Mononuclear cell (primary cell): ENCODE data around the gene RGS19. TPM values are rescaled to one million over a fixed set of nuclear protein-coding genes. Genes with fewer than 3 reads are reported as not detected.

ENCODE experiments used
- H3K27me3 ChIP-seq: 2 replicates; pipeline ENCODE4 v1.6.0; 2011; ENCODE audit warnings: low read length, control low read depth; ENCODE audit not compliant: insufficient read depth
- H3K4me1 ChIP-seq: 2 replicates; pipeline ENCODE4 v1.5.1; 2011; ENCODE audit warnings: mild to moderate bottlenecking, low read length, control low read depth; ENCODE audit not compliant: insufficient read depth
- H3K4me3 ChIP-seq: 2 replicates; pipeline ENCODE4 v1.5.1; 2011; ENCODE audit warnings: mild to moderate bottlenecking, low read length, moderate library complexity
- H3K9me3 ChIP-seq: 2 replicates; pipeline ENCODE4 v1.5.1; 2011; ENCODE audit warnings: low read depth, mild to moderate bottlenecking, control low read depth, low read length
- total RNA-seq: library from RNA; depleted of rRNA; stranded (reverse); fragments of >200 nt; gene quantifications from one replicate; pipeline ENCODE4 v1.2.3, GENCODE V29; 2012

The RGS19 gene
- total RNA-seq, 1 donor = 33.6 TPM

GRCh38 chr20:64056639-64056888, 22.8 kb downstream of the RGS19 start:
- Histone ChIP-seq H3K27me3 (peaks cover 3% of the 10 kb centered on the region), H3K4me3 (no peak overlapping the region), H3K4me1 (peaks cover 9% of the 10 kb centered on the region), H3K9me3 (no peaks in the 10 kb centered on the region)

DNA sequence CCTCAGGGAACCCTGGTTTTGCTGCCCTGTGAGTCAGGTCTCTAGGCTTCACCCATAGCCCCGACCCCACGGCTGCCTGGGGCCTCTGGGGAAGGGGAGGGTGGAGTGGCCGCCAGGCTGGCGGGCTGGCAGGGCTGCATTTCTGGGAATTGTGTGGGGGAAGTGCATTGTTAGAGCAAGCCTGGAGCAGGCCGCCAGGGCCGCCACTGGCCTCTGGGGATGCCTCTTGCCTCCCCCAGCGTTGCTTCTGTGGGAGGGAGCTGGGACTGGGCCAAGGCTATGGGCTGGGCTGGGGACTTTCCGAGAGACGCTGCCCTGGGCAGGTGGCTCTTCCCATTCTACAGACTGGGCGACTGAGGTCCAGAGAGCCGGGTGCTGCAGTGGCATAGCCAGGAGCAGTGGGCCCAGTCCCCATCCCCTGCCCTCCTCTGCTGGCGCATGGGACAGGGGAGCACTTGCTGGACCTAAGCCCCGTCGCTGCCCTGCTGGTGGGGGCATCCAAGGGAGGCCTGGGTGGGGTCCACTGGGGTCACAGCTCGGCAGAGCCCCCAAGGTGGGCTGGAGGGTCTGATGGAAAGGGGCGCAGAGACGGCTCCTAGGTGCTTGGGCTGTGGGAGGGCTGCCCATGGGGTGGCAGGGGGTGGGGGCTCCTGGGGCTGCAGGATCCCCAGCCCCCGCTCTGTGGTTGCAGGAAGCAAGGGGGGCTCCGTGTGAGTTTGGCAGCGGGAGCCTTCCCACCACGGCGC, 23.3 kb downstream of the RGS19 start:
- H3K27me3 ChIP-seq = peaks cover 8% of the 10 kb centered on the region
- no peak overlapping the region for H3K4me3 ChIP-seq
- H3K9me3 ChIP-seq = no peaks in the 10 kb centered on the region
- peaks cover 9% of the 10 kb centered on the region for H3K4me1 ChIP-seq

DNA sequence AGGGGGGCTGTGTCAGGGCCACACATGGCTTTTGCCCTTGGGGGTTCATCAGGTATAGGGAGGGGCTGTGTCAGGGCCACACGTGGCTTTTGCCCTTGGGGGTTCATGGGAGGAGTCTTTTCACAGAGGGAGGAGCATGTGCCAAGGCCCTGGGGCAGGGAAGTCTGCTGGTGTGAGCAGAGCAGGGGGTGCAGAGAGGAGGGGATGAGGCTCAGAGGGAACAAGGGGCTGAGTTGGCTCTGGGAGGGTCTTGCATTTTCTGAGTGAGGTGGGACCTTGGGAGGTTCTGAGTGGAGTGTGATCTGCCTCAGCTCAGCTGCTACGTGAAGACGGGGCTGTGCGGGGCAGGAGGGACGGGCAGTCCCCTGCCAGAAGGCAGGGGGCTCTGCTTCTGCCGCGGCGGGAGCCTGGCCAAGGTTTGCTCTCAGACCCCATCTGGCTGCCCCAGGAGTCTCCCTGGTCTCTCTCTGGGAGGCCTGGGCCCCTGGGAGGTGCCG, 23.9 kb downstream of the RGS19 start:
- H3K4me1 ChIP-seq = peaks cover 9% of the 10 kb centered on the region
- H3K4me3 ChIP-seq = no peak overlapping the region
- H3K27me3 ChIP-seq = peaks cover 14% of the 10 kb centered on the region
- H3K9me3 ChIP-seq = no peaks in the 10 kb centered on the region

- H3K4me3 ChIP-seq = no peak overlapping the region
- H3K4me1 ChIP-seq = peaks cover 9% of the 10 kb centered on the region
- H3K27me3 ChIP-seq = peaks cover 22% of the 10 kb centered on the region
- H3K9me3 ChIP-seq = no peaks in the 10 kb centered on the region
Measured at GRCh38 chr20:64053841-64054661, 25.3 kb downstream of the RGS19 start.

GRCh38 chr20:64052987-64053840, 26.1 kb downstream of the RGS19 start:
- H3K9me3 ChIP-seq = no peaks in the 10 kb centered on the region
- H3K4me3 ChIP-seq = no peak overlapping the region
- peaks cover 22% of the 10 kb centered on the region for H3K27me3 ChIP-seq

DNA sequence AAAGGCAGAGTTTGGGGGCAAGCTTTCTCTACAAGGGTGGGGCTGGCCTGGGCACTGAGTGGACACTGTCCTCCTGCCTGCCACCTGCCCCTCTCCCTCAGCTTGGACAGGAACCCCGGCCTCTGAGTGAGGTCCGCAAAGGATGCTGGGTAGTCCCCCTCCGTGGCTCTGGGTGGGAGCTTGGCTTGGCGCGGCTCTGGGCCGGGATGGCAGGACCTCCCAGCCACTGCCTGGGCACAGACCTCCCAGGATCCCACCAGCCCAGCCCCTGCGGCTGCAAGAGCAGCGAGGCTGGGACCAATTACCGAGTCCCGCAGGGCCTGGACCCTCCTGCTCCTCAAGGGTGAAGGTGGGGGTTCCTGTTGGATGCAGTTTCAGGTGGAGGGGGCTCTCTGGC, 27.0 kb downstream of the RGS19 start:
- Histone ChIP-seq H3K9me3 (no peaks in the 10 kb centered on the region), H3K27me3 (peaks cover 30% of the 10 kb centered on the region), H3K4me1 (peaks cover 2% of the 10 kb centered on the region), H3K4me3 (no peak overlapping the region)

More at GRCh38 chr20:64052987-64053840, 26.1 kb downstream of the RGS19 start:
- peaks cover 9% of the 10 kb centered on the region for H3K4me1 ChIP-seq

DNA sequence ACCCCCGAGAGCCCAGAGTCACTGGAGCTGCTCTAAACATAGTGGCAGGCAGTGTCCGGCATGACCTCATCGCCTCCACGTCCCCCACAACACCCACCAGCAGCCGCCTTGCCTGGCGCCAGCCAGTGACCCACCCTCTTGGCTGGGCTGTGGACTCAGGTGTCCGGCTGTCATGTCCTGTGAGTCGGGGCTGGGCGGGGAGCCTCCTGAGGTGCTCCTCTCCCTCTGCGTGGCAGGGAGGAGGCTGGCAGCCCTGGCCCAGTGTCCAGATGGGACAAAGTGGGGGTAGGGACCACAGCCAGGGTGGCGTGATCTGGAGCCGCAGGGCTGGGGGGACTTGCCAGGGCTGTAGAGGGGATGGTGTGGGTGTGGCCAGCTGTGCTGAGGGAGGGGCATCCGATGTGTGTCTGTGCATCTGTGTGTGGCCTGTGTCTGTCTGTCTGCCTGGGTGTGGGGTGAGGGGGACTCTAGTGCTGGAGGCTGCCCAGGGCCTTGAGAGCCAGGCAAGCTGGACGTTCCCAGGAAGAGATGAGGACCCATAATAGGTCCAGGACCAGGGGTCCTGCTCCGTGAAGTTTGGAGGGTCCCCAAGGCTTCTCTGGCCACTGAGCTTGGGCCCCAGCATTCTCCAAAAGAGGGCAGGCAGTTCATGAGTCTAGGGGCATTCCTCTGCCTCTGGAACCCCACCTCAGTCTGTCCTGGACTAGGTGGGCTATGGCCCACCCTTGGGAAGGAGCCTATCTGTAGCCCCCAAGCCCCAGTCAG, 27.6 kb downstream of the RGS19 start:
- no peak overlapping the region for H3K4me3 ChIP-seq
- H3K27me3 ChIP-seq = peaks cover 32% of the 10 kb centered on the region
- H3K9me3 ChIP-seq = no peaks in the 10 kb centered on the region
- no peaks in the 10 kb centered on the region for H3K4me1 ChIP-seq

- Histone ChIP-seq H3K4me3 (no peak overlapping the region), H3K4me1 (no peaks in the 10 kb centered on the region), H3K9me3 (no peaks in the 10 kb centered on the region), H3K27me3 (peaks cover 35% of the 10 kb centered on the region)
Measured at GRCh38 chr20:64051033-64051452, 28.3 kb downstream of the RGS19 start.

DNA sequence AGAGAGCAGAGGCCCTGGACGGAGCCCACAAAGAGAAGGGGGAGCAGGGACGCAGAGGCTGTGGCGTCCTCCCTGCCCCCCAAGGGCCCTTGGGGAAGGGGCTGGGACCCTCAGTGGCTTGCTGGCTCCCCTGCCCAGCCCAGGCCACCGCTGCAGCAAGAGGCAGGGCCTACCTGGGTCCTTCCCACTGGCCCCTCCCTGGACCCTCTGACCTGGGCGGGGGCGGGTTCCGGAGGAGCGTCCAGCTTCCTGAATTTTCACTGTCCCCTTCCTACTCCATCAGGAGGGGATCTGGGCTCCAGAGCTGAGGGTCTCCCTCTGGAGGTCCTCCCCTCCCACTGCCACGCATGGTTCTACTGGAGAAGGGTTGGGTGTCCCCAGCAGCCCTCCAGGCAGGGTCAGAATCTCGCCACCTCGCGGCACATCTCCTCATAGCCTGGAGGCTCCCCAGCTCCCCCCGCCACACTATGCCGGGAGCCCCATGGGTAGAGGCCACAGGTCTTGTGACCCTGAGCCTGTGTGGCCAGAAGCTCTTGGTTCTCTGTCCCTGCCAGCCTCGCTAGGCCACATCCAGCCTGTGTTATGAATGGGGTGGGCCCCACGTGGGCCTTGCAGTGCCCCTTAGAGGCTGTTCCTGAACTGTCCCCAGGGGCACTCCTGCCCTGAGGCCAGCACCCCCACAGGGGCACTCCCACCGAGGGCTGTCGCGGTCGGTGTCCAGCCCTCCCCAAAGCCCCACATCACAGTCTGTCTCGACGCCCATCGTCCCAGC, 28.9 kb downstream of the RGS19 start:
- Histone ChIP-seq H3K27me3 (peaks cover 37% of the 10 kb centered on the region), H3K9me3 (no peaks in the 10 kb centered on the region), H3K4me3 (no peak overlapping the region), H3K4me1 (no peaks in the 10 kb centered on the region)

- H3K4me3 ChIP-seq = no peak overlapping the region
- H3K4me1 ChIP-seq = no peaks in the 10 kb centered on the region
- H3K9me3 ChIP-seq = no peaks in the 10 kb centered on the region
- peaks cover 37% of the 10 kb centered on the region for H3K27me3 ChIP-seq
Measured at GRCh38 chr20:64049878-64050260, 29.4 kb downstream of the RGS19 start.

DNA sequence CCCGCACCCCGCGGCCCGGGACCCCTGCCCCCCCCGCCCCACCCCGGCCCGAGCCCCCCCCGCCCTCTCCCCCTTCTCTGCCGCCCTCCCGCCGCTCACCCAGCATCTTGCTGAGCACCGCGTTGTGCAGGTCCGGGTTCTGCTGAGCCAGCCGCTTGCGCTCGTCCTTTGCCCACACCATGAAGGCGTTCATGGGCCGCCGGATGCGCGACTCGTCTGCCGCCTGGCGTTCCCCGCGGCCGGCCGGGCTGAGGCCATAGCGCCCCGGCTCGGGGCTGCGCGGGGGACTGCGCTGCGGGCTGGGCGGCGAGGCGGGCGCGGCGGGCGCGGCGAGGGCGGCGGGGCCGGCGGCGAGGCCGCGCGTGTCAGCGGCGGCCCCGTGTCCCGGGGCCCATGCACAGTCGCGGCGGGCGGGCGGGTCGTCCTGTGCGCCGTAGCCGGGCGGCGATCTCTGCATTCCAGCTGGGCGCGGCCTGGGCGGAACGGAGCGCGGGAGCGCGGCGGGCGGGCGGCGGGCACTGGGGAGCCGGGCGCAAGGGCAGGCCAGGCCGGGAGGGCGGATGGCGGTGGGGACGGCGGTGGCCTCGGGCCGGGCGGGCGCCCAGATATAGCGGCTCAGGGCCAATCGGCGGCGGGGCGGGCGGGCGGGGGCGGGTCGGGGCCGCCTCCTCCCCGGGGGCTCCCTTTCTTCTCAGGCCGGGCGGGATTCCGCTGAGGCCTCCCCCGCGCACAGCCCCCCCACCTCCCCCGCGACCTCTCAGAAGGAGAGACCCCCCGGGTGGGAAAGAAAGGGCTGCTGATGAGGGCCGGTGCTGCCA, 30.0 kb downstream of the RGS19 start, which contains the start of gene SOX18:
SOX18 (minus strand) TSS at position 580 of the 818 bp plus-strand sequence; CDS start at position 457, 123 bp downstream.
- H3K4me3 ChIP-seq = no peak within 1 kb of the TSS
- H3K4me1 ChIP-seq = no peaks in the 10 kb centered on the region
- H3K9me3 ChIP-seq = no peaks in the 10 kb centered on the region
- H3K27me3 ChIP-seq = peaks cover 37% of the 10 kb centered on the region

DNA sequence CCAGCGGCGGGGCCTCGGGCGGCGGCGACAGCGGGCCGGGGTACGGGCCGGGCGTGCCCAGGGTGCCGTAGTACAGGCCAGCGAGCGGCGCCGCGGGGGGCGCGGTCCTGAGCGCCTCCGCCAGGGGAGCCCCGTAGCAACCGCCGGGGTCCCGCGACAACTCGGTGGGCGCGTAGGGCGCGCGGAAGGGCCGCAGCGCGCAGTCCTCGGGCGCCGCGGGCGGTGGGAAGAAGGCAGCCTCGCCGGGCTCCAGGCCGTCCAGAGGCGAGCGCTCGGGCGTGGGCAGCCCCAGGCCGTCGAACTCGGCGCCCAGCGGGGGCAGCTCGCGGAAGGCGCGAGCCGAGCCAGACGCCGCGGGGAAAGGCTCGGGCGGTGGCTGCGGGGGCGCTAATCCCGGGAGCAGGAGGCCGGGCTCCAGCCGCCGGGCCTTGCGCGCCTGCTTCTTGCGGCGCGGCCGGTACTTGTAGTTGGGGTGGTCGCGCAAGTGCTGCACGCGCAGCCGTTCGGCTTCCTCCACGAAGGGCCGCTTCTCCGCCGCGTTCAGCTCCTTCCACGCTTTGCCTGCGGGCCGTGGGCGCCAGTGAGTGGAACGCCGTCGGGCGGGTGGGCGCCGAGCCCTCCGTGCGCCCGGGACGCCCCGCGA, 30.8 kb downstream of the RGS19 start:
- Histone ChIP-seq H3K4me1 (no peaks in the 10 kb centered on the region), H3K27me3 (peaks cover 37% of the 10 kb centered on the region), H3K4me3 (no peak overlapping the region), H3K9me3 (no peaks in the 10 kb centered on the region)

GRCh38 chr20:64047968-64048401, 31.3 kb downstream of the RGS19 start:
- no peaks in the 10 kb centered on the region for H3K9me3 ChIP-seq
- peaks cover 37% of the 10 kb centered on the region for H3K27me3 ChIP-seq
- H3K4me3 ChIP-seq = no peak overlapping the region
- no peaks in the 10 kb centered on the region for H3K4me1 ChIP-seq
